Left lung (tissue), 10 donors: ENCODE data around the gene MRC2. TPM values are rescaled to one million over a fixed set of nuclear protein-coding genes. Genes with fewer than 3 reads are reported as not detected.
"Not testable (repeated sequence)": the region's sequence is repeated elsewhere in the genome, so short reads cannot be mapped to it uniquely, and the experiment has no call there.

Experiments used
- ATAC-seq: fragments of 200-7000 bp; cut with Tn5 transposase; one replicate; pipeline ENCODE4 v1.9.1; 2020; ENCODE audit warnings: moderate library complexity
- DNase-seq, 4 donors: peaks; one replicate each; pipeline ENCODE4 v3.0.0-alpha.2; 2013 to 2020
- H3K27ac ChIP-seq, 2 donors: fragments of 200-600 bp; sonication (generic) in 1 of 2; one replicate each; pipeline versions ENCODE4 v1.5.0 to v1.8.0; 2020 to 2021
- H3K27me3 ChIP-seq, 2 donors: fragments of 200-600 bp; sonication (generic) in 1 of 2; one replicate each; pipeline versions ENCODE4 v1.5.0 to v1.8.0; 2020 to 2021
- H3K36me3 ChIP-seq, 2 donors: fragments of 200-600 bp; sonication (generic) in 1 of 2; one replicate each; pipeline versions ENCODE4 v1.5.0 to v1.8.0; 2020 to 2021
- H3K4me1 ChIP-seq, 2 donors: fragments of 200-600 bp; one replicate each; pipeline ENCODE4 v1.8.0; 2021
- H3K4me3 ChIP-seq, 2 donors: fragments of 200-600 bp; sonication (generic) in 1 of 2; one replicate each; pipeline versions ENCODE4 v1.5.0 to v1.8.0; 2020 to 2021; ENCODE audit warnings: mild to moderate bottlenecking in 1 of 2
- H3K9me3 ChIP-seq, 2 donors: fragments of 200-600 bp; sonication (generic) in 1 of 2; one replicate each; pipeline versions ENCODE4 v1.5.0 to v1.8.0; 2020 to 2021
- CTCF ChIP-seq, 2 donors: fragments of 200-600 bp; sonication (generic) in 1 of 2; IDR thresholded peaks; one replicate each; pipeline versions ENCODE4 v1.5.0 to v1.8.0; 2021; ENCODE audit warnings: antibody characterized with exemption in 2 of 2
- intact Hi-C, 2 donors: fragments of 100-400 bp; cut with DNase I; formaldehyde crosslinking; loops; one replicate each; pipeline versions ENCODE4 v1.11.2 to v1.14.2; 2022
- polyA plus RNA-seq, 6 donors: library from polyadenylated mRNA; unstranded; fragments of 120-200 nt; gene quantifications; one replicate each; pipeline ENCODE4 v1.2.1, GENCODE V29; 2013; ENCODE audit not compliant: insufficient read length in 6 of 6
- total RNA-seq, 2 donors: library from RNA; stranded (reverse); fragmentation: NEBNext Ultra II Directional; extraction: Animal tissue kit (Norgen Biotek cat#: 25700); gene quantifications; one replicate each; pipeline ENCODE4 v1.2.1, GENCODE V29; 2021
- donor health status: DM: no; HTN: yes; CAD: no.
- donor health status: DM: no; HTN: no; CAD: no.

Gene MRC2
- total and polyA plus RNA-seq, 8 donors: 84.5 to 151 (median 101) TPM

- ATAC-seq (peak; percentile 78), DNase-seq (no peak)
- Histone ChIP-seq H3K36me3 (peaks cover 0 to 96% of the 10 kb centered on the region in 2 donors), H3K4me1 (no peaks in the 10 kb centered on the region), H3K27ac (peak overlapping the region; percentile 50 to 58), H3K4me3 (no peak overlapping the region), H3K9me3 (peaks cover 0 to 4% of the 10 kb centered on the region in 2 donors), H3K27me3 (no peaks in the 10 kb centered on the region)
- TF ChIP-seq CTCF (IDR thresholded peaks at IDR 0.05): no peak
- intact Hi-C loops: no loop called here
Measured at GRCh38 chr17:62599964-62600657, 27.4 kb upstream of the MRC2 start.

- H3K4me3 ChIP-seq: no peak overlapping the region
- no peaks in the 10 kb centered on the region for H3K27me3 ChIP-seq
- no peak for DNase-seq
- peak overlapping the region; percentile 50 to 58 for H3K27ac ChIP-seq
- intact Hi-C loops: no loop called here
- H3K36me3 ChIP-seq: peaks cover 0 to 94% of the 10 kb centered on the region in 2 donors
- TF ChIP-seq CTCF (IDR thresholded peaks at IDR 0.05): no peak
- no peaks in the 10 kb centered on the region for H3K9me3 ChIP-seq
- ATAC-seq: peak; percentile 36
- no peaks in the 10 kb centered on the region for H3K4me1 ChIP-seq
Measured at GRCh38 chr17:62600805-62601204, 26.7 kb upstream of the MRC2 start.

GRCh38 chr17:62601471-62601870 is 26.0 kb upstream of the MRC2 start:
- ATAC-seq (peak; percentile 76), DNase-seq (no peak)
- no peak for TF ChIP-seq CTCF (IDR thresholded peaks at IDR 0.05)
- peak overlapping the region in 1 of 2 donors; percentile 58 for H3K27ac ChIP-seq
- no peaks in the 10 kb centered on the region for H3K9me3 ChIP-seq
- peaks cover 0 to 94% of the 10 kb centered on the region in 2 donors for H3K36me3 ChIP-seq
- H3K4me3 ChIP-seq: no peak overlapping the region
- no peaks in the 10 kb centered on the region for H3K4me1 ChIP-seq
- H3K27me3 ChIP-seq: no peaks in the 10 kb centered on the region
- intact Hi-C loops: no loop called here

GRCh38 chr17:62603783-62604182 is 23.7 kb upstream of the MRC2 start:
- ATAC-seq, intact Hi-C loops, H3K4me1 ChIP-seq, DNase-seq, H3K9me3 ChIP-seq, H3K27me3 ChIP-seq, H3K4me3 ChIP-seq, H3K27ac ChIP-seq: not testable (repeated sequence)
- H3K36me3 ChIP-seq: peaks cover 0 to 94% of the 10 kb centered on the region in 2 donors

GRCh38 chr17:62605588-62605987 is 21.9 kb upstream of the MRC2 start:
- ATAC-seq (no peak), DNase-seq (no peak)
- no peaks in the 10 kb centered on the region for H3K4me1 ChIP-seq
- no peak for TF ChIP-seq CTCF (IDR thresholded peaks at IDR 0.05)
- H3K9me3 ChIP-seq: no peaks in the 10 kb centered on the region
- H3K27ac ChIP-seq: no peak overlapping the region
- H3K36me3 ChIP-seq: peaks cover 0 to 94% of the 10 kb centered on the region in 2 donors
- intact Hi-C loops: no loop called here
- H3K4me3 ChIP-seq: no peak overlapping the region
- H3K27me3 ChIP-seq: no peaks in the 10 kb centered on the region

GRCh38 chr17:62611292-62611691 is 16.2 kb upstream of the MRC2 start:
- peak overlapping the region in 1 of 2 donors; percentile 34 for H3K27ac ChIP-seq
- H3K4me3 ChIP-seq: no peak overlapping the region
- DNase-seq (no peak), ATAC-seq (no peak)
- no peak for TF ChIP-seq CTCF (IDR thresholded peaks at IDR 0.05)
- H3K27me3 ChIP-seq: no peaks in the 10 kb centered on the region
- H3K9me3 ChIP-seq: no peaks in the 10 kb centered on the region
- no peaks in the 10 kb centered on the region for H3K4me1 ChIP-seq
- H3K36me3 ChIP-seq: peaks cover 0 to 100% of the 10 kb centered on the region in 2 donors
- intact Hi-C loops: no loop called here
